Kidney (tissue), 14 donors: ENCODE measurements around the gene ETV6. TPM values are rescaled to one million over a fixed set of nuclear protein-coding genes. Genes with fewer than 3 reads are reported as not detected.

Source experiments
- DNase-seq, 5 donors: peaks; one replicate each; pipeline ENCODE4 v3.0.0-alpha.2; 2013 to 2020
- FAIRE-seq: peaks from 2 replicates; lab custom pipeline; 2012; peaks lifted over from hg19 to GRCh38; lab: Jason Lieb, UNC
- H3K27ac ChIP-seq, 2 donors: one replicate each; pipeline ENCODE4 v1.7.0; 2013; ENCODE audit warnings: low read depth in 2 of 2, low read length in 2 of 2, inconsistent platforms in 1 of 2
- H3K27me3 ChIP-seq: one replicate; pipeline ENCODE4 v1.7.1; 2013; ENCODE audit warnings: low read length, inconsistent platforms; ENCODE audit not compliant: control insufficient read depth, insufficient read depth
- H3K36me3 ChIP-seq, 3 donors: one replicate each; pipeline versions ENCODE4 v1.7.0 to v1.7.1; 2013; ENCODE audit warnings: low read length in 3 of 3, control low read depth in 1 of 3, inconsistent platforms in 1 of 3; ENCODE audit not compliant: insufficient read depth in 3 of 3, control insufficient read depth in 2 of 3
- H3K4me1 ChIP-seq, 3 donors: one replicate each; pipeline versions ENCODE4 v1.7.0 to v1.7.1; 2013; ENCODE audit warnings: low read length in 3 of 3, inconsistent platforms in 1 of 3, low read depth in 1 of 3; ENCODE audit not compliant: control insufficient read depth in 2 of 3, insufficient read depth in 2 of 3
- H3K4me3 ChIP-seq, 3 donors: one replicate each; pipeline versions ENCODE4 v1.7.0 to v1.8.1; 2013; ENCODE audit warnings: low read length in 3 of 3, control low read depth in 1 of 3, inconsistent platforms in 1 of 3
- H3K9ac ChIP-seq, 3 donors: one replicate each; pipeline versions ENCODE4 v1.7.0 to v1.7.1; 2013; ENCODE audit warnings: low read length in 3 of 3, control low read depth in 1 of 3, inconsistent platforms in 1 of 3
- H3K9me3 ChIP-seq, 3 donors: one replicate each; pipeline versions ENCODE4 v1.7.0 to v1.7.1; 2013; ENCODE audit warnings: low read length in 3 of 3, control low read depth in 1 of 3, inconsistent platforms in 1 of 3; ENCODE audit not compliant: control insufficient read depth in 2 of 3, insufficient read depth in 1 of 3
- CTCF ChIP-seq: IDR thresholded peaks from 3 replicates; pipeline ENCODE4 v1.5.1; 2012; ENCODE audit warnings: mild to moderate bottlenecking, moderate library complexity, borderline replicate concordance; ENCODE audit not compliant: insufficient read depth; ENCODE audit errors: extremely low read depth
- intact Hi-C: fragments of 100-400 bp; cut with DNase I; formaldehyde crosslinking; loops from one replicate; pipeline ENCODE4 v1.11.1; 2022
- polyA plus RNA-seq: library from polyadenylated mRNA; stranded (reverse); fragments of 350-450 nt; fragmentation: Illumina TruSeq; extraction: RNeasy Lipid Tissue Mini Kit (QIAGEN cat#74804); gene quantifications from one replicate; pipeline ENCODE4 v1.2.3, GENCODE V29; 2014; ENCODE audit warnings: low read depth, low replicate concordance; ENCODE audit not compliant: insufficient read depth
- total RNA-seq: library from RNA; stranded (reverse); fragmentation: NEBNext Ultra II Directional; extraction: Animal tissue kit (Norgen Biotek cat#: 25700); gene quantifications from one replicate; pipeline ENCODE4 v1.2.1, GENCODE V29; 2021
- donor health status: control.
- donor health status: control.
- donor health status: control.
- donor health status: control.
- donor health status: control.
- donor health status: DM: yes; HTN: yes; CAD: no.
- donor health status: Normal renal cell carcinoma (clear cell type).

The ETV6 gene
- total and polyA plus RNA-seq, 2 donors from 2014 or later: 5.2 to 59.8 TPM

GRCh38 chr12:11839091-11839641 is 189.7 kb downstream of the ETV6 start:
- peaks cover 0 to 9% (median 6%) of the 10 kb centered on the region in 3 donors for H3K4me1 ChIP-seq
- TF ChIP-seq CTCF: no peak
- DNase-seq: no peak

GRCh38 chr12:11840366-11840765 is 190.9 kb downstream of the ETV6 start:
- no peak for DNase-seq

More at GRCh38 chr12:11839091-11839641, 189.7 kb downstream of the ETV6 start:
- no peak for FAIRE-seq
- Histone ChIP-seq H3K36me3 (peaks cover 0 to 2% (median 0%) of the 10 kb centered on the region in 3 donors), H3K9ac (no peak overlapping the region), H3K4me3 (no peak overlapping the region), H3K27ac (peak overlapping the region; percentile 54 to 78), H3K27me3 (no peaks in the 10 kb centered on the region), H3K9me3 (no peaks in the 10 kb centered on the region)
- intact Hi-C loops: no loop called here

GRCh38 chr12:11846488-11846887 is 197.0 kb downstream of the ETV6 start:
- intact Hi-C loops: no loop called here
- no peaks in the 10 kb centered on the region for H3K4me1 ChIP-seq

More at GRCh38 chr12:11840366-11840765, 190.9 kb downstream of the ETV6 start:
- no peaks in the 10 kb centered on the region for H3K27me3 ChIP-seq
- H3K27ac ChIP-seq: peak overlapping the region in 1 of 2 donors; percentile 41
- peaks cover 0 to 2% (median 0%) of the 10 kb centered on the region in 3 donors for H3K36me3 ChIP-seq
- no peak overlapping the region for H3K9ac ChIP-seq
- peaks cover 0 to 7% (median 6%) of the 10 kb centered on the region in 3 donors for H3K4me1 ChIP-seq
- no peak for FAIRE-seq
- intact Hi-C loops: no loop called here
- no peak overlapping the region for H3K4me3 ChIP-seq
- no peak for TF ChIP-seq CTCF
- H3K9me3 ChIP-seq: no peaks in the 10 kb centered on the region

More at GRCh38 chr12:11846488-11846887, 197.0 kb downstream of the ETV6 start:
- Histone ChIP-seq H3K27me3 (no peaks in the 10 kb centered on the region), H3K4me3 (no peak overlapping the region), H3K36me3 (peaks cover 0 to 4% (median 0%) of the 10 kb centered on the region in 3 donors), H3K9me3 (no peaks in the 10 kb centered on the region), H3K27ac (no peak overlapping the region), H3K9ac (no peak overlapping the region)
- no peak for DNase-seq
- TF ChIP-seq CTCF: no peak
- FAIRE-seq: no peak
